GM12873 (cell line): ENCODE results near the gene RPUSD3.

Source experiments
- TF ChIP-seq, protein P1 (sequence below): IDR thresholded peaks from 2 replicates; pipeline ENCODE4 v1.5.1; 2012; ENCODE audit warnings: low read depth, mild to moderate bottlenecking, moderate library complexity, low read length, control low read depth; ENCODE audit not compliant: insufficient read depth; ENCODE audit errors: missing control alignments

The RPUSD3 gene

DNA sequence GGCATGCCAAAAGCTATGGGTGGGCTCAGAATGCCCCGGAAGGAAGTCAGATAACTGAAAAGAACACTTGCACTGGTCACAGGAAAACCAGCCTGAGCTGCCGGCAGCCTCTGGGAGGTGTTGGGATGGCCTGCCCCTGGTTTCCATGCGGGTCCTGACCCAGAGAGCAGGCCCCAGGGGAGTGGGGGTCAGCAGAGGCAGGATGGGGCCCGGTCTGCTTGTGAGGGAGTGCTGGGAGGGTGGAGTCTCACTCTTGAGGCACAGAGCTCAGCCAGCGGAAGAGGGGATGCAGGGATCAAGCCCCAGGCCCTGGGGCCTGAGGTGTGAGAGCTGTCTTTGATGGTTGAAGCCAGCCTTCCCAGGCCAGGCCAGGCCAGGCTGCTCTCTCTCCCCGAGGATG lies 2.4 kb upstream of the RPUSD3 start:
- TF ChIP-seq, protein P1, sequence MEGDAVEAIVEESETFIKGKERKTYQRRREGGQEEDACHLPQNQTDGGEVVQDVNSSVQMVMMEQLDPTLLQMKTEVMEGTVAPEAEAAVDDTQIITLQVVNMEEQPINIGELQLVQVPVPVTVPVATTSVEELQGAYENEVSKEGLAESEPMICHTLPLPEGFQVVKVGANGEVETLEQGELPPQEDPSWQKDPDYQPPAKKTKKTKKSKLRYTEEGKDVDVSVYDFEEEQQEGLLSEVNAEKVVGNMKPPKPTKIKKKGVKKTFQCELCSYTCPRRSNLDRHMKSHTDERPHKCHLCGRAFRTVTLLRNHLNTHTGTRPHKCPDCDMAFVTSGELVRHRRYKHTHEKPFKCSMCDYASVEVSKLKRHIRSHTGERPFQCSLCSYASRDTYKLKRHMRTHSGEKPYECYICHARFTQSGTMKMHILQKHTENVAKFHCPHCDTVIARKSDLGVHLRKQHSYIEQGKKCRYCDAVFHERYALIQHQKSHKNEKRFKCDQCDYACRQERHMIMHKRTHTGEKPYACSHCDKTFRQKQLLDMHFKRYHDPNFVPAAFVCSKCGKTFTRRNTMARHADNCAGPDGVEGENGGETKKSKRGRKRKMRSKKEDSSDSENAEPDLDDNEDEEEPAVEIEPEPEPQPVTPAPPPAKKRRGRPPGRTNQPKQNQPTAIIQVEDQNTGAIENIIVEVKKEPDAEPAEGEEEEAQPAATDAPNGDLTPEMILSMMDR = no peak

DNA sequence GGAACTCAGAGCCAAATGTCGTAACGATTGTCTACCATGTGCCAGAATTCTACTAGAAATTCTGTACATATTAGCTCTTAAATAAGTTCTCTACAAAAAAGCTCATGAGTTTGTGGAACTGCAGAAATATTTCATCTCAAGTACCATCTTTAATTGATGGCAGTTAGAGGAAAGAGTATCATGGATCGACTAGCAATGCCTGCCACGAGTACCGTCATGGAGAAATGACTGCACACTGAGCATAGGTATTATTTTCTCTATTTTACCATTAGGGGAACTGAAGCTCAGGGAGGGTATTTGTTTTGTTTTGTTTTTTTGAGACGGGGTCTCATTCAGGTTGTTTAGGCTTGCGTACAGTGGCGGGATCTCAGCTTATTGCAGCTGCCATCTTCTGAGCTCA lies 2.8 kb downstream of the RPUSD3 start:
- TF ChIP-seq, protein P1 = no peak

DNA sequence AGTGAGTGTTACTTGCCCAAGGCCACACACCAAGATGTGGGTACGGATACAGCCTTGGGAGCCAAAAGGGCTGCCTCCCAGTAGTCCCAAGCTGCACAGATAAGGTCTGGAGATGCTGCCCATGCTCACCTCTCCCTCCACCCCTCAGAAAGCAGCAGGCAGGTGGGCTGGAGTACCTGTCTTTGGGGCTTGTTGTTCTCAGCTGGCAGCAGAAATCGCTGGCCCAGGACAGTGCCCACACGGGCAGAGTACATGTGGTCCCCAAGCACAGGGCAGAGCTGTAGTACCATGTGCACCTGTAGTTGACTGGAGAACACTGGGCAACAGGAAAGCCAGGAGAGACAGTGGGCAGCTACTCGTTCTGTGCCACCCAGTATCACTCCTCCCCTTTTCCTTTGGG lies 5.0 kb downstream of the RPUSD3 start:
- TF ChIP-seq, protein P1 = no peak

DNA sequence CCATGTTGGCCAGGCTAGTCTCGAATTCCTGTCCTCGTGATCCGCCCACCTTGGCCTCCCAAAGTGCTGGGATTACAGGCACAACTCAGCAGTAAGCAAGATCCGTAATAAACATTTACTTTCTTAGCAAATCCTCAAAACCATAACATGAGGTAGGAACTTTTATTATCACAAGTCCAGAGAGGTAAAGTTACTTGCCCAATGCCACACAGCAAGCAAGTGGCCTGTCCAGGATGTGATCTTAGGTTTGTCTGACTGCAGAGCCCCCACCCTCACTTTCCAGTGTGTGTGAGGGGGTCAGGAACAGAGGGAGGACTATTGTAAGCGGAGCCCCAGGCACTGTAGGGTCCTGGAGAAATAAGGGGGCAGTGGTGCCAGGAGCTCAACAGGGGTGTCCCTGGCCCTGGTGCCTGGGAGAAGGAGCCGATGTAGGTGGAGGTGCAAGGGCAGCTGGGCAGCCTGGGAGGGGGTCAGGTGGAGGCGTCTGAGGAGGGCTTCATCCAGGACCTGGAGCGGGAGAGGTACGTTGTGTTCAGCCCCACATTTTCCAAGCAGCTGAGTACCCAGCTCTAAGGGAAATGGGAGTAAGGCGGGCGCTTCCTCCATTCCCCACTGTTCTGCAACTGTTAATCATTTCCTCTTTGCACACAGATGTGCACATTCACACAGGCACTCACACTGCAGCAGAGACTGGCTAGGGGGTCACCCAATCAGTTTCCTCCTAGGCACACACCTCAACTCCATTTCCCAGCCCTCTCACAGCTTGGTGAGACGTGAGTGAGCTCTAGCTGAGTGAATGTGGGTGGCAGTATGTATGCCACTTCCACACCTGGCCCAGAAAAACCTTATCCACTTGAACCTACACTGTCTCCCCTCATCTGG lies 5.9 kb downstream of the RPUSD3 start:
- TF ChIP-seq, protein P1 = no peak

DNA sequence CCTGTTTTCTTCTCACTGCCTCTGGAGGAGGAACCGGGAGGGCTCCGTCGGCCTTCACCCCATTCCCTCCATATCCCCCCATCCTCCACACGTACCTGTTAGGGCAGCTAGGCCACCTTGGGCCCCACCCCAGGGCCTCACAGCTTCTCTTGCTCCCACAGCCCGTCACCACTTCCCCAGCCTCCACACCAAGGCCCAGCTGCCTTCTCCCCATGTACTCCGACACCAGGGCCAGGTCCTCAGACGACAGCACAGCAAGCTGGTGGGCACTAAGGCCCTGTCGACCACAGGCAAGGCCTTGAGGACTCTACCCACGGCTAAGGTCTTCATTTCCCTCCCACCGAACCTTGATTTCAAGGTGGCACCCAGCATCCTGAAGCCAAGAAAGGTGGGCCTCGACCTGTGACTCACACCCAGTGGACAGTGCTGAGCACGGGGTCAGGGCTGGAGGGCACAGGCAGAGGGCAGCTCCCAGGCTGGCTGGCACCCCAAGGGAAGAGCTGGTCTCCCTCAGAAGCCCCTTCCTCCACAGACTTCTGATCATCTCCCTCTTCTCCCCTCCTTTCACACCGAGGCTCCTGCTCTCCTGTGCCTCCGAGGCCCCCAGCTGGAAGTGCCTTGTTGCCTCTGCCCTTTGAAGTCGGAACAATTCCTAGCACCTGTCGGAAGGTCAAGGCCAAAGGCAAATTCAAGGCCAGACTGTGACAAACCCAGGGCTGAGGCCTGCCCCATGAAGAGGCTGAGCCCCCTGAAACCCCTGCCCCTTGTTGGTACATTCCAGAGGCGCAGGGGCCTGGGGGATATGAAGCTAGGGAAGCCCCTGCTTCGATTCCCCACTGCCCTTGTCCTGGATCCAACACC lies 9.1 kb downstream of the RPUSD3 start:
- TF ChIP-seq, protein P1 = no peak

DNA sequence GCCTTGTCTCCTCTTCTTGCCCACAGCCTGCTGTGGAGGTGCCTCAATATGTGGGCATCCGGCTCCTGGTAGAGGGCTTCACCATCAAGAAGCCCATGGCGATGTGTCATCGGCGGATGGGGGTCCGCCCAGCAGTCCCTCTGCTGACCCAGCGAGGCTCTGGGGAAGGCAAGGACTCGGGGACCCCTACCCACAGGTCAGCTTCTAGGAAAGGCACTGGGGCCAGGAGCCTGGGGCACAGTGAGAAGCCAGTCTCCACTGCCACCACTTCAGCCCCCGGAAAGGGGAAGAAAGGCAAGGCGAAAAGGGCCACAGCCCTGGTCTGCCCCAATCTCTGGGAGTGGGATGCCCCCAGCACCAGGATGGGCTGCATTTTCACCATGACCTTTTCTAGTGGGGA lies 10.7 kb downstream of the RPUSD3 start:
- TF ChIP-seq, protein P1 = no peak

DNA sequence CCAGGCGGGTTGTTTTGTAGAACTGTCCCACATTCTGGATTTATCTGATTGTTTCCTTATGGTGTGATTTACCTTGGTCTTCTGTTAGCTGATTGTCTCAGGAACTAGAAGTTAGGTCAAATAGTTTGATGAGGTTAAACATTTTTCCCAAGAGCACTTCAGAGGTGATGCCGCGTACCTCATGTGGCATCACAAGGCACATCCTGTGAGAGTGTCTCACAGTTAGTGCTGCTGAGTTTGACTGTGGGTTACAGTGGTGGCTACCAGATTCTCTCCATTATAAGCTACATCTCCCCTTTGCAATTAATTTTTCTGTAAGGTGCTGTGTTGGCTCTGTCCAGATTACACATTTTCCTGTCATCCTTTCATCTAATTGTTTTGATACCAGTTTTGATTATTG lies 12.6 kb downstream of the RPUSD3 start:
- TF ChIP-seq, protein P1 = no peak
